Sciatic nerve (tissue), 2 donors: ENCODE measurements around the gene ZMAT5. TPM values are rescaled to one million over a fixed set of nuclear protein-coding genes. Genes with fewer than 3 reads are reported as not detected.

Source experiments
- ATAC-seq: fragments of 200-7000 bp; cut with Tn5 transposase; one replicate; pipeline ENCODE4 v1.9.1; 2020; ENCODE audit warnings: mild to moderate bottlenecking, moderate library complexity
- DNase-seq: peaks from one replicate; pipeline ENCODE4 v3.0.0-alpha.2; 2020; ENCODE audit warnings: low spot score
- intact Hi-C: fragments of 100-400 bp; cut with DNase I; formaldehyde crosslinking; loops from one replicate; pipeline ENCODE4 v1.14.2; 2022
- total RNA-seq: library from RNA; stranded (reverse); fragmentation: NEBNext Ultra II Directional; extraction: Animal tissue kit (Norgen Biotek cat#: 25700); gene quantifications from one replicate; pipeline ENCODE4 v1.2.1, GENCODE V29; 2021
- donor health status: DM: no; HTN: no; CAD: no.
- donor health status: DM: no; HTN: no; CAD: no.

ZMAT5 gene
- total RNA-seq, 1 donor from 2014 or later: 23.6 TPM

- intact Hi-C loops: no loop called here
- peak; percentile 51 for ATAC-seq
- DNase-seq: no peak
Observed at GRCh38 chr22:29737251-29738117, 29.3 kb downstream of the ZMAT5 start.

DNA sequence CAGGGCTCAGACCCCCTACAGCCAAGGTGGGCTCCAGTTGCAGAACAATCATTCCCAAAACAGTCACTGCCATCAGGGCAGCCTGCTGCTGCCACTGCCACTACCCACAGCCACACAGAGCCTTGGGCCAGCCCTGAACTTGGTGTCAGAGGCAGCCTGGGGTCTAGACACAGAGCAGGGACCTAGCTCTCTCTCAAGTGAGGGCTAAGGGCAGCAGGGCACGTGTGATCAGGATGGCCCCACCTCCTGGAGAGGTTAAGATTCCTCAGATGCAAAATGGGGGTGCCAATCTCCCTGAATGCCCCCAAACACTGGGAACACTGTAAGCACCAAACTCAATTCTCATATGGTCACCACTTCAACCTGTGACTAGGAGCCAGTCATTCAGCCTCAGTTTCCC, 31.4 kb downstream of the ZMAT5 start:
- DNase-seq (no peak), ATAC-seq (no peak)
- intact Hi-C loops: no loop called here

GRCh38 chr22:29734838-29735237, 32.0 kb downstream of the ZMAT5 start:
- ATAC-seq (no peak), DNase-seq (no peak)
- intact Hi-C loops: no loop called here

DNA sequence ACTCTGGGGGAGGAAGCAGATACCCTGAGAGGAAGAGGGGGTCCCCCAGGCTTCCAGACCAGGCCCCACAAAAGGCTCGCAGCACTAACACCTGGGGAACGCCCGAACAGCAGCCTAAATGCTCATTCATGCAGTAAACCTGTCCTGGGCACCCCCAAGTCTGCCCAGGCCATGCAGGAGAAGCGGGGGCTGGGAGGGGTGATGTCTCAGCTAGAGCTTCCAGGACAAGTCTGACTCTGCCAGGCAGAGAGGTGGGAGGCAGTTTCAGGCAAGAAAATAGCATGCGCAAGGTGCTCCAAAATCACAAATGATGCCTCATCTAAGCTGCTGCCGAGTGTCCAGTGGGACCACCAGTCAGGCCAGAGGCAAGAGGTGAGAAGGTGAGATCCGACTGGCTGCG, 32.4 kb downstream of the ZMAT5 start:
- intact Hi-C loops: no loop called here
- ATAC-seq (no peak), DNase-seq (no peak)

- intact Hi-C loops: no loop called here
- DNase-seq (no peak), ATAC-seq (no peak)
Observed at GRCh38 chr22:29733362-29734201, 33.2 kb downstream of the ZMAT5 start.

DNA sequence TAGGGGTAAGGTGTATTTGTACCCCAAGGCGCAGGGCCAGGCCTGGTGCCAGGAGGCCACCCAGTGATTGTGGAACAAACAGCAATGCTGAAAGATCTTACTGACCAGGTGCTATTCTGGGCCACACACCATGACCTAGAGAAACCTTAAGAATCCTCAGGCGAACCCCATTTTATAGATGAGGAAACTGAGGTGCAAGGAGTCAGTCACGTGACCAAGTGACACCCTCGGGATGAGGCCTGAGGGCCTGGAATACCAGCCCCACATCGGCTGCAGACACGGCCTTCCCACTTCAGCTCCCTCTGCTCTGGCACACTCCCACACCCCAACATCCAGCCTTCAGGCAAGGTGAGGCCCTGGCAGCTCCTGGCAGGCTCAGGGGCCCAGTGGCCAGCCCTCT, 33.9 kb downstream of the ZMAT5 start:
- DNase-seq (no peak), ATAC-seq (no peak)
- intact Hi-C loops: no loop called here

DNA sequence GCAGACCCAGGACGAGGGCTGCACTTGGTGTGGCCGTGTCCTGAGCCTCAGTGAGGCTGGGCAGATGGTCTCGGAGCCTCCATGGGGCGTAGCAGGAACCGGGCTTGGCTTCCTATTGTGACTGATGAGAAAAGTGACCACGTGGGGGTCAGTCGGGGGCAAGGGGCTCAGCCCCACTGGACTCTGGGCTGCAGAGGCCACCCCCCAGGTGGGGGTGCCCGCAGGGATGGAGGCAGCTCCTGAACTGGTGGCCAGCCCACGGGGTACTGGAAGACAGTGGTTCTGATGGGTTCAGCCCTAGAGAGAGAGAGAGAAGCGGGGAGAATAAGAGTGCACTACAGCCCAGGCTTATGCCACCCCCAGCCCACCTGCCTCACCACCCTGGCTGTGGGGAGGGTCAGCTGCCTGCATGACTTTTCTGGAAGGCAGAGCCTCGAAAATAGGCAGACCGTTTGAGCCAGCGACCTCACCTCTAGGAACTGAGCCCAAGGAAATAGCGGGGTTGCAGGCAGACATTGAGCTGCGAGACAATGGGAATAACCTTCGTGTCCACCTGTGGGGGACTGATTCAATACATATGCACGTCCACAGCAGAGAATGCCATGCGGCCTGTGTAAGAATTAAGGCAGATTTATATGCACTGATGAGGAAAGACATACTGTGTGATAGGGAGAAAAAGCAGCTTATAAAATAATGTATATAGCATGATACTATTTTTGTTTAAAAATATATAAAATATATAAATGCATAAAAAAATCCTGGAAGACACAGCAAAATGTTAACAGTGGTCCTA, 35.6 kb downstream of the ZMAT5 start:
- DNase-seq: no peak
- ATAC-seq: no peak
- intact Hi-C loops: no loop called here

GRCh38 chr22:29729161-29729560, 37.6 kb downstream of the ZMAT5 start:
- DNase-seq (no peak), ATAC-seq (no peak)
- intact Hi-C loops: no loop called here

DNA sequence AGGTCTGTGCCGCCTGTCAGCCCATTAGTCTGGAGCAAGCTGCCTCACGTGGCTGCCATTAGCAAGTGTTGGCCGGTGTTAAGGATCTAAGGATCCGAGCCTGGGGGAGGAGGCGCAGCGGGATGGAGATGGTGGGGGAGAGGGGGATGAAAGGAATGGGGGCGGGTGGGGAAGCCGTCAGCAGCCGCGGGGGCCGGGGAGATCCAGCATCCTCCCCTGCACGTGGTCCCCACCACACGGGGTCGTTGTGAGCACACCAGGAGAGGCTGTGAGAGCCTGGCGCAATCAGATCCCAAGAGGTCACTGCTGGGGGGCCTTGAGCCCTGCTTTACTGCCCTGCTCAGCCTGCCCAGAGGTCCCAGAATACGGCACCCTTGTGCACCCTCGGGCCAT, 39.7 kb downstream of the ZMAT5 start:
- intact Hi-C loops: no loop called here
- peak; percentile 79 for ATAC-seq
- DNase-seq: peak; percentile 70

GRCh38 chr22:29726512-29727130, 40.2 kb downstream of the ZMAT5 start:
- DNase-seq (no peak), ATAC-seq (no peak)

GRCh38 chr22:29726106-29726505, 40.7 kb downstream of the ZMAT5 start:
- DNase-seq (no peak), ATAC-seq (no peak)
- intact Hi-C loops: no loop called here

More at GRCh38 chr22:29726512-29727130, 40.2 kb downstream of the ZMAT5 start:
- intact Hi-C loops: no loop called here

GRCh38 chr22:29724843-29725242, 42.0 kb downstream of the ZMAT5 start:
- no peak for ATAC-seq
- intact Hi-C loops: no loop called here
- DNase-seq: no peak

GRCh38 chr22:29723766-29724165, 43.0 kb downstream of the ZMAT5 start:
- ATAC-seq (no peak), DNase-seq (no peak)
- intact Hi-C loops: no loop called here

GRCh38 chr22:29722587-29722986, 44.2 kb downstream of the ZMAT5 start:
- intact Hi-C loops: no loop called here
- DNase-seq (no peak), ATAC-seq (no peak)

- no peak for DNase-seq
- intact Hi-C loops: no loop called here
- ATAC-seq: no peak
Observed at GRCh38 chr22:29722151-29722550, 44.7 kb downstream of the ZMAT5 start.

DNA sequence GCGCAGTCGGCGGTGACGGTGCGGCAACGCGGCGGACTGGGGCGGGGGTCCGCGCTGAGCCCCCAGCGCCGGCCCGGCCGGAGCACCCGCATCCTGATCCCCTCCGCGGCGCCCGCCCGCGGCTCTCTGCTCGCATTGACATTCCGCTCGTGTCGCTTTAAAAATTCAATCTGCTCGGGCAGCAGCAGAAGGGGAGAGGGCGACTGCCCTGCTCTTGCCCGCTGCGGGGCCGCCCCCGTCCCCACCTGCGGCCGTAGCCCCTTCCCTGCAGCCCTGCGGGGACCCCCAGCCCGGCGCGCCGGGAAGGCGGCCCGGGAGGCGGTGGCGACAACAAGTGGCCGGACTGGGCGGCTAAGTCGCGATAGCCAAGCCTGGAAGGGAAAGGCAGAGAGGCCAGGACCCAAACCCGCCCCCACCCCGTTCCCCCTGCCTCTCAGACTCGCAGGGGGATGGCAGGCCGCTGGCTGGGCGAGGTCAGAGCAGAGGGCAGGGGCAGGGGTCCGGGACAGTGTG, 45.9 kb downstream of the ZMAT5 start:
- intact Hi-C loops: no loop called here
- DNase-seq: no peak
- no peak for ATAC-seq

GRCh38 chr22:29719899-29720645, 46.7 kb downstream of the ZMAT5 start, which contains the start of gene CABP7:
CABP7 (plus strand) TSS chr22:29720003; CDS start chr22:29720425, 422 bp downstream.
- intact Hi-C loops: no loop called here
- DNase-seq: no peak
- ATAC-seq: no peak
